NCI-H1417 treated with DMSO at 0.1 percent for 48 hours (cell line): Measurements from ENCODE around the gene TP53BP1.
"Not testable (repeated sequence)": the region's sequence is repeated elsewhere in the genome, so short reads cannot be mapped to it uniquely, and the experiment has no call there.

Source experiments
- DNase-seq: peaks from one replicate; lab custom pipeline; 2025; lab: John Stamatoyannopoulos, UW

Gene TP53BP1

GRCh38 chr15:43420435-43420834 is 72.5 kb downstream of the TP53BP1 start:
- no peak for DNase-seq

GRCh38 chr15:43414196-43414595 is 78.8 kb downstream of the TP53BP1 start:
- no peak for DNase-seq

DNA sequence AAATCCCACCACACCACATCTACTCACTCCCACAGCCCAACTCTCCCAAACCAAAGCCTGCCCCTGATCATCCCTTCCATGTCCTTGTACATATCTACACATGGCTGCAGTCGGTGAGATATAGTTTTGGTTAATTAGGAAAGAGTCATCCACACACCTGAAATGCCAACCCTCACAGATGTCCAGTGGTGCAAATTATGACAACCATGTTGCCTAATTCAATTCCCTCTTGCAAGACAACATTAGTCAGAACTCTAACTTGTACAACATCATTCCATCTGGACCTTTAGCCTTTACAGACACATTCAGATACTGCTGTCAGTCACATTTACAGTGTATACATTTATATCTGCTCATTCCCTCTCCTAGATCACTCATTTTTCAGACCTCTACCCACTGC is 80.9 kb downstream of the TP53BP1 start:
- DNase-seq: no peak

- no peak for DNase-seq
Measured at GRCh38 chr15:43410572-43411214, 82.3 kb downstream of the TP53BP1 start.

- no peak for DNase-seq
Measured at GRCh38 chr15:43408789-43409188, 84.2 kb downstream of the TP53BP1 start.

- DNase-seq: no peak
Measured at GRCh38 chr15:43406808-43407207, 86.1 kb downstream of the TP53BP1 start.

DNA sequence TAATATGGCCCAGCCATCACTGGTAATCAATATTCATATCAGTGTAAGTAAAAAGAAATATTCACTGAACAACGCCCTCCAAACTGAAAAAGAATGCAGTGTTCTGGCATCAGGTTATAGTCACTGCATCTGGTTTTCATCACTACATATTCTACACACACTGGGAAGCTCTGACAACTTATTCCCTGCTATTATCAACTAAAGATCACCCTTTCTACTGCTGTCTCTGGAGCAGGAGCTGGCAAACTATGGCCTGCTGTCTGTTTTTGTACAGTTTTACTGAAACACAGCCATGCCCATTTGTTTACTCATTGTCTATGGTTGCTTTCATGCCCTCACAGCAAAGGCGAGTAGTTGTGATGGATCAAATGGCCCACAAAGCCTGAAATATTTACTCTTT is 86.8 kb downstream of the TP53BP1 start:
- DNase-seq: no peak

DNA sequence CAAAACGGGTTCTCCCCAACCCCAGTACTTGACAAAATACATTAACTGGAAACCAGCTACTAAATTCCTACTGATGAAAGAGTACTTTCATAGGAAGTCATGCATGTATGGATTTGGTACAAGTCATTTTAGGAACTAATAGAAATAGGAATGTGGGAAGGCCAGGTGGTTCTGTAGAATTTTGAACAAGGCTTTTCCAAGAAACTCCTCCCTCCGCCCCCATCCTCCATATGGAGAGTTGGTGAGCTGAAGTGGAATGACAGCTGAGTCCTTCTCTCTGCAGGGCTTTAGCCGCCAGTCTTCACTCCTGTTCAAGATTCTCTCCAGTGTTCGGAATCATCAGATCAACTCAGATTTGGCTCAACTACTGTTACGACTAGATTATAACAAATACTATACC is 88.8 kb downstream of the TP53BP1 start:
- no peak for DNase-seq

- DNase-seq: no peak
Measured at GRCh38 chr15:43403616-43404015, 89.3 kb downstream of the TP53BP1 start.

DNA sequence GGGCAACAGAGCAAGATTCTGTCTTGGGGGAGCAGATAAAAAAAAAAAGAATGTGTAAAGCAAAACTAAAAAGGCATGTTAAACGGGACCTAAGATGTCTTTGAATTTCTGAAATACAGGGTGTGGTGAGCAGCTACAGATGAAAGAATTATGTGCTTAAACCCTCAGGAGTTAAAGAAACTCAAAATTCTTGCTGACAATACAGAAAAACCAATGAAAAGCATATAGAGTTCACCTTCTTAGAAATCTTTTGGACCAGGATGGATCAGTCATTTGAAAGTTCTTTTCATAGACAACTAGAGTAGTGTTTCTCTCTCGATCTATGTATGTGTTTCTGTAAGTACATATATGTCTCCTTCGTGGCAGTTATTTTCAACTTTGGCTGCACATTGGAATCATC is 90.7 kb downstream of the TP53BP1 start:
- DNase-seq: no peak

DNA sequence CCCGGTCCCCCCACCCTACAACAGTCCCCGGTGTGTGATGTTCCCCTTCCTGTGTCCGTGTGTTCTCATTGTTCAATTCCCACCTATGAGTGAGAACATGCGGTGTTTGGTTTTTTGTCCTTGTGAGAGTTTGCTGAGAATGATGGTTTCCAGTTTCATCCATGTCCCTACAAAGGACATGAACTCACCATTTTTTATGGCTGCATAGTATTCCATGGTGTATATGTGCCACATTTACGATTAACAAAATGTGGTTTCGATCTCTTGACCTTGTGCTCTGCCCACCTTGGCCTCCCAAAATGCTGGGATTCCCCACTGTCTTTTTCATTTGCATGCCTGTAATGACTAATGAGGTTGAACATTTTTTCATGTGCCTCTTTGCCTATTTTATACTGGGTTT is 99.4 kb downstream of the TP53BP1 start:
- not testable (repeated sequence) for DNase-seq

DNA sequence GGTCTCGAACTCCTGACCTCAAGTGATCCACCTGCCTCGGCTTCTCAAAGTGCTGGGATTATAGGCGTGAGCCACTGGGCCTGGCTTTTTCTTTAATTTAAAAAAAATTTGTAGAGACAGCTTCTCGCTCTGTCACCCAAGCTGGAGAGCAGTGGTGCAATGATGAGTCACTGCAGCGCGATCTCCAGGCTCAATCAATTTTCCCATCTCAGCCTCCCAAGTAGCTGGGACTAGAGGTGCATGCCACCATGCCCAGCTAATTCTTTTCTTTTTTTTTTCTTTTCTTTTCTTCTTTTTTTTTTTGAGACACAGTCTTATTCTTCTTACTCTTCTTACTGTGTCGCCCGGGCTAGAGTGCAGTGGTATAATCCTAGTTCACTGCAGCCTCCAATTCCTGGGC is 102.2 kb downstream of the TP53BP1 start:
- DNase-seq: no peak

DNA sequence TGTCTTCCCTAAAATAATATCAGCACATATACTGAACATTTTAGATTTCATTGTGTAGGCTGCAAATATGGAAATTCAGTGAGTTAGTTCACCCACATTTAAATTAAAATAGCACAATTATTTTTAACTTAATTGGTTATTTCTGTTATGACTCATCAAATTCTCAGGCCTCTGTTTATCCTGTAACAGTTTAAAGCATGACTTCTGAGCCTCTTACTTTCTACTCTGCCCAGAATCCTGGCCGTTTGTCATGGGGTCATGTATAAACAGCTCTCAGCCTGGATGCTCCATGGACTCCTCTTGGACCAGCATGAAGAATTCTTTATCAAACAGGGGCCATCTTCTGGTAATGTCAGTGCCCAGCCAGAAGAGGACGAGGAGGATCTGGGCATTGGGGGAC is 109.9 kb downstream of the TP53BP1 start:
- no peak for DNase-seq

GRCh38 chr15:43382310-43382709 is 110.6 kb downstream of the TP53BP1 start:
- DNase-seq: no peak

DNA sequence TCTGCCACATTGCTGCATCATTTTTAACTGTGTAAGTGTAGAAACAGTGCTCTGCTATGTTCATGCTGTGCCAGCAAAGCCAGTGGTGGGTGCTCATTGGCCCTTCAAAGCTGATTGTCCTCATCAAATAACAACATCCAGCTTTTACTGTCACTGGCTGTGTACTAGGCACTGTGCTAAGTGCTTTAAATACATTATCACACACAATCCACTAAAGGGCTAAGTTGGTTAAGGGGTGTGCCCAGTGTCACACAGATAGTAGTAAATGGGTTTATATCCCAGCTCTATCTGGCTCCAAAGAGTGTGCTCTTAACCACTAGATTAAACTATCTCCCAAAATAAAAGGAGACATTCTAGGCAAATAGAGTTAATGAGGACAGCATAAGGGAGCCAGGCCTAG is 114.4 kb downstream of the TP53BP1 start:
- no peak for DNase-seq

- DNase-seq: no peak
Measured at GRCh38 chr15:43376017-43376705, 116.8 kb downstream of the TP53BP1 start.

GRCh38 chr15:43370975-43371974 is 121.7 kb downstream of the TP53BP1 start, which contains the start of the genes TUBGCP4 and ZSCAN29:
Gene TUBGCP4 (plus strand): TSS chr15:43371101. CDS start chr15:43371355, 254 bp downstream.
Gene ZSCAN29 (minus strand): TSS chr15:43371043. CDS start chr15:43369913, 1,130 bp downstream.
- DNase-seq: no peak

DNA sequence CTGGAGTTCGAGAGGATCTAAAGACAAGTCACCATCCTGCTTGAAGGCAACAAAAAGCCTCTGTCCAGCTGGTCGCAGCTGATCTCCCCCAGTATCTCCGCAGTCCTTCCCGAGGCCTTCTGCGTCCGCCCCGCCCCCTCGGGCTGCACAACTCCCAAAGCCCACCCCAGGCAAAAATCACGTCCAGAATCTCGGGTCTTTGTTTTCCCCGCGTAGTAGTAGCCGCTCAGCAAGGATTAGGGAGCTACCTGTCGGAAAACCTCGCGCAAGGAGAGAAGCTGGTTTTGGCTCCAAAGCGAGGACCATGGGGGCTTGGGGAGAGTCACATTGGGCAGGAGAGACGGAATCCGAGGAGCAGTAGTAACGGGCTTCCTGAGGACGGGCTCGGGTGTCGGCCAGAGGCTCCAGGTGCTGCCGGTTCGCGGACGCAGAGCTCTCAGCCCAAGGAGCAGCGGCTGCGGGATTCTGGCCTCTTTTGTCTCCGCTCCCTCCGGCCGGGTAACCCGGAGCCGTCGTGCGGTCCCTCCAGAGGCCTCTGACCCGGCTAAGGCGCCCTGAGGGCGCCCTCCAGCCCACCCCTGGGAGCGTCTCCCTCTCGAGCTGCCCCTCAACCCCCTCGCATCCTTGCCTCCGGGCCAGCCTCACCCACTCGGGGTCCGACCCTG is 122.5 kb downstream of the TP53BP1 start:
- no peak for DNase-seq

- no peak for DNase-seq
Measured at GRCh38 chr15:43361313-43361903, 131.5 kb downstream of the TP53BP1 start.

DNA sequence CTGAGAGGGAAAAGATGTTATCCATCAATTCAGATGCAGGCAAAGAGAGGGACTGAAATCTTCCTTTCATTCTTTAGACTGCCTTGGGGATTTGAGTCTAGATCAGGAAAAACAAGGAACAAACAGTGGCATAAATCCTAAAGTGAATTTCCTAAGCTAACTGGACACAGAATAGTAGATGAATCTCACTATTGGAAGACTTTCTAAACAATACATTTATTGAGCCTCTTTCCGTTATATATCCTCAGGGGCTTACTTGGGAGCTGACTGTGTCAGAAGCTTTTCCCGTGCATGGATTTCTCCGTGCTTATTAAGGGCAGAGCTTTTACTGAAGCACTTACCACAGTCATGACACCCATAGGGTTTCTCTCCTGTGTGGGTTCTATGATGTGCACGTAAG is 132.1 kb downstream of the TP53BP1 start:
- no peak for DNase-seq
